B cell (primary cell): ENCODE measurements around the gene PDE6B.

ENCODE experiments used
- EZH2 ChIP-seq: IDR thresholded peaks from 2 replicates; pipeline ENCODE4 v1.6.1; 2012; ENCODE audit warnings: borderline replicate concordance, low read depth, mild to moderate bottlenecking, moderate library complexity, low read length; ENCODE audit not compliant: insufficient read depth, poor library complexity, severe bottlenecking
- TF ChIP-seq, protein P1 (sequence below): fragments of 200-600 bp; IDR thresholded peaks from one replicate; pipeline ENCODE4 v1.8.0; 2022; ENCODE audit warnings: antibody characterized with exemption, mild to moderate bottlenecking

DNA sequence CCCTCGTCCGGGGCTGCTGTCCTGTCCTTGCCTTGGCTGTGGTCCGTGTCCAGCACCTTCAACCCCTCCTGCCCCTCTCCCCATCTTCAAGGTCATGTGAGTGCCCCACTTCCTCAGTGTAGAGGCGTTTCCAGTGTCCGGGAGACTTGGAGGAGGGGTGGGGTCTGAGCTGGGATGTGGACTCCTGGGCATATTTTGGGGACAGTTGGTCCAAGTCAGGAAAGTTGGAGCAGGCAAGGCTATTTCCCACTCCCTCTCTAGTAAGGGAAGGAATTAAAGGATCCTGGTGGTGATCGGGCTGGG, 83.2 kb downstream of the PDE6B start:
- TF ChIP-seq, protein P1, sequence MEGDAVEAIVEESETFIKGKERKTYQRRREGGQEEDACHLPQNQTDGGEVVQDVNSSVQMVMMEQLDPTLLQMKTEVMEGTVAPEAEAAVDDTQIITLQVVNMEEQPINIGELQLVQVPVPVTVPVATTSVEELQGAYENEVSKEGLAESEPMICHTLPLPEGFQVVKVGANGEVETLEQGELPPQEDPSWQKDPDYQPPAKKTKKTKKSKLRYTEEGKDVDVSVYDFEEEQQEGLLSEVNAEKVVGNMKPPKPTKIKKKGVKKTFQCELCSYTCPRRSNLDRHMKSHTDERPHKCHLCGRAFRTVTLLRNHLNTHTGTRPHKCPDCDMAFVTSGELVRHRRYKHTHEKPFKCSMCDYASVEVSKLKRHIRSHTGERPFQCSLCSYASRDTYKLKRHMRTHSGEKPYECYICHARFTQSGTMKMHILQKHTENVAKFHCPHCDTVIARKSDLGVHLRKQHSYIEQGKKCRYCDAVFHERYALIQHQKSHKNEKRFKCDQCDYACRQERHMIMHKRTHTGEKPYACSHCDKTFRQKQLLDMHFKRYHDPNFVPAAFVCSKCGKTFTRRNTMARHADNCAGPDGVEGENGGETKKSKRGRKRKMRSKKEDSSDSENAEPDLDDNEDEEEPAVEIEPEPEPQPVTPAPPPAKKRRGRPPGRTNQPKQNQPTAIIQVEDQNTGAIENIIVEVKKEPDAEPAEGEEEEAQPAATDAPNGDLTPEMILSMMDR, result no peak
- no peak for TF ChIP-seq EZH2
